OCI-LY1 (cell line): ENCODE data around the gene CCNJL.

Source experiments
- EZH2 ChIP-seq: fragments of 200-600 bp; sonication (generic), shearing (Covaris generic); IDR thresholded peaks from 2 replicates; pipeline ENCODE4 v1.8.0; 2017; ENCODE audit warnings: borderline replicate concordance, mixed run types, mild to moderate bottlenecking, antibody characterized with exemption, low read length, moderate library complexity, mixed read lengths
- TF ChIP-seq, protein P1 (sequence below): fragments of 200-600 bp; sonication (generic), shearing (Covaris generic); IDR thresholded peaks from 2 replicates; pipeline ENCODE4 v1.5.1; 2017; ENCODE audit warnings: mild to moderate bottlenecking, antibody characterized with exemption, low read length, moderate library complexity, mixed read lengths

- TF ChIP-seq, protein P1, sequence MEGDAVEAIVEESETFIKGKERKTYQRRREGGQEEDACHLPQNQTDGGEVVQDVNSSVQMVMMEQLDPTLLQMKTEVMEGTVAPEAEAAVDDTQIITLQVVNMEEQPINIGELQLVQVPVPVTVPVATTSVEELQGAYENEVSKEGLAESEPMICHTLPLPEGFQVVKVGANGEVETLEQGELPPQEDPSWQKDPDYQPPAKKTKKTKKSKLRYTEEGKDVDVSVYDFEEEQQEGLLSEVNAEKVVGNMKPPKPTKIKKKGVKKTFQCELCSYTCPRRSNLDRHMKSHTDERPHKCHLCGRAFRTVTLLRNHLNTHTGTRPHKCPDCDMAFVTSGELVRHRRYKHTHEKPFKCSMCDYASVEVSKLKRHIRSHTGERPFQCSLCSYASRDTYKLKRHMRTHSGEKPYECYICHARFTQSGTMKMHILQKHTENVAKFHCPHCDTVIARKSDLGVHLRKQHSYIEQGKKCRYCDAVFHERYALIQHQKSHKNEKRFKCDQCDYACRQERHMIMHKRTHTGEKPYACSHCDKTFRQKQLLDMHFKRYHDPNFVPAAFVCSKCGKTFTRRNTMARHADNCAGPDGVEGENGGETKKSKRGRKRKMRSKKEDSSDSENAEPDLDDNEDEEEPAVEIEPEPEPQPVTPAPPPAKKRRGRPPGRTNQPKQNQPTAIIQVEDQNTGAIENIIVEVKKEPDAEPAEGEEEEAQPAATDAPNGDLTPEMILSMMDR, result no peak
- no peak for TF ChIP-seq EZH2
Observed at GRCh38 chr5:160274483-160274931, 37.9 kb downstream of the CCNJL start.
